Loucy (cell line): ENCODE measurements around the gene MAP1B.

Experiments
- EZH2phosphoT487 ChIP-seq: fragments of 200-600 bp; IDR thresholded peaks from 2 replicates; pipeline ENCODE4 v1.6.1; 2018; ENCODE audit warnings: antibody characterized with exemption, mild to moderate bottlenecking, moderate library complexity, borderline replicate concordance
- TF ChIP-seq, protein P1 (sequence below): fragments of 200-600 bp; sonication (generic); conservative IDR thresholded peaks from 2 replicates; pipeline ENCODE4 v1.5.1; 2014; ENCODE audit warnings: mild to moderate bottlenecking, antibody characterized with exemption, low read length

DNA sequence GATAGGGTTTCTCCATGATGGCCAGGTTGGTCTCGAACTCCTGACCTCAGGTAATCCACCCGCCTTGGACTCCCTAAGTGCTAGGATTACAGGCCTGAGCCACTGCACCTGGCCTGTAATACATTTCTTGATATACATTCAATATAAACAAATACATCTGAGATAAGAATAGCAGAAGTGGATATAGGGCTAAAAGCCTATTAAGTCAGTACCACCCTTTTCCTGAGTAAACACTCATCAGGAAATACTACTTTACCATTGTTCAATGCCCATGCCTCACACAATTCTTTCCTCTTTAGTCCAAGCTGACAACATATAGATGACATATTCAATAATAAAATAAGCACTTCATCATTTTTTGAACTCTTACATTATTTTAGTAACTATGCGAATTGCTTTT lies 148.0 kb downstream of the MAP1B start:
- TF ChIP-seq, protein P1, sequence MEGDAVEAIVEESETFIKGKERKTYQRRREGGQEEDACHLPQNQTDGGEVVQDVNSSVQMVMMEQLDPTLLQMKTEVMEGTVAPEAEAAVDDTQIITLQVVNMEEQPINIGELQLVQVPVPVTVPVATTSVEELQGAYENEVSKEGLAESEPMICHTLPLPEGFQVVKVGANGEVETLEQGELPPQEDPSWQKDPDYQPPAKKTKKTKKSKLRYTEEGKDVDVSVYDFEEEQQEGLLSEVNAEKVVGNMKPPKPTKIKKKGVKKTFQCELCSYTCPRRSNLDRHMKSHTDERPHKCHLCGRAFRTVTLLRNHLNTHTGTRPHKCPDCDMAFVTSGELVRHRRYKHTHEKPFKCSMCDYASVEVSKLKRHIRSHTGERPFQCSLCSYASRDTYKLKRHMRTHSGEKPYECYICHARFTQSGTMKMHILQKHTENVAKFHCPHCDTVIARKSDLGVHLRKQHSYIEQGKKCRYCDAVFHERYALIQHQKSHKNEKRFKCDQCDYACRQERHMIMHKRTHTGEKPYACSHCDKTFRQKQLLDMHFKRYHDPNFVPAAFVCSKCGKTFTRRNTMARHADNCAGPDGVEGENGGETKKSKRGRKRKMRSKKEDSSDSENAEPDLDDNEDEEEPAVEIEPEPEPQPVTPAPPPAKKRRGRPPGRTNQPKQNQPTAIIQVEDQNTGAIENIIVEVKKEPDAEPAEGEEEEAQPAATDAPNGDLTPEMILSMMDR, result no peak
- no peak for TF ChIP-seq EZH2phosphoT487
